Sigmoid colon (tissue), 4 donors: ENCODE data around the gene EML6.

Source experiments
- CTCF ChIP-seq, 4 experiments: fragments of 450-650 bp in 3 of 4; fragments of 200-600 bp in 1 of 4; IDR thresholded peaks; one replicate each; pipeline ENCODE4 v1.5.1; 2016 to 2019; ENCODE audit warnings: antibody characterized with exemption in 4 of 4, mild to moderate bottlenecking in 3 of 4, moderate library complexity in 2 of 4
- EP300 ChIP-seq, 4 donors: sonication (generic); formaldehyde crosslinking; IDR thresholded peaks; one replicate each; pipeline ENCODE4 v1.6.1; 2017; ENCODE audit warnings: antibody characterized with exemption in 4 of 4
- POLR2AphosphoS5 ChIP-seq, 4 donors: sonication (generic); formaldehyde crosslinking; IDR thresholded peaks; one replicate each; pipeline ENCODE4 v1.6.1; 2017; ENCODE audit warnings: antibody characterized with exemption in 4 of 4

- TF ChIP-seq CTCF (IDR thresholded peaks at IDR 0.05) = peak in 2 of 4 experiments; percentile 44 to 47
- no peak for TF ChIP-seq EP300 (IDR thresholded peaks at IDR 0.05)
- TF ChIP-seq POLR2AphosphoS5 (IDR thresholded peaks at IDR 0.05) = no peak
Observed at GRCh38 chr2:54899576-54900200, 176.2 kb downstream of the EML6 start.
